PC-3 (cell line): ENCODE measurements around the gene SERPINF2. TPM values are rescaled to one million over a fixed set of nuclear protein-coding genes. Genes with fewer than 3 reads are reported as not detected.
"Not testable (repeated sequence)": the region's sequence is repeated elsewhere in the genome, so short reads cannot be mapped to it uniquely, and the experiment has no call there.

ENCODE experiments used
- ATAC-seq: fragments of 200-7000 bp; cut with Tn5 transposase; 2 replicates; pipeline ENCODE4 v1.9.1; 2020; ENCODE audit warnings: mild to moderate bottlenecking, moderate library complexity
- BruUV-seq: library from RNA; stranded (reverse); fragments of 400-500 nt; replicated peaks from 2 replicates; lab custom pipeline; 2021; lab: Mats Ljungman, UMichigan
- CTCF ChIA-PET: fragments of 300-600 bp; sonication (Branson Sonifier 250); formaldehyde crosslinking; loops from one replicate; lab custom pipeline; 2022; ENCODE audit warnings: antibody characterized with exemption; lab: Charles Lee
- POLR2A ChIA-PET: fragments of 300-600 bp; sonication (Branson Sonifier 250); formaldehyde crosslinking; loops from one replicate; lab custom pipeline; 2022; ENCODE audit warnings: antibody characterized with exemption; ENCODE audit not compliant: unreplicated experiment; lab: Charles Lee
- DNase-seq: peaks from one replicate; pipeline ENCODE4 v3.0.0-alpha.2; 2015
- H2AFZ ChIP-seq: fragments of 300-600 bp; sonication (generic); 2 replicates; pipeline ENCODE4 v1.6.0; 2016; ENCODE audit warnings: antibody characterized with exemption, low read length
- H3F3A ChIP-seq: fragments of 300-600 bp; sonication (generic); one replicate; pipeline ENCODE4 v1.6.0; 2017; ENCODE audit warnings: antibody characterized with exemption, low read length, control low read depth, mild to moderate bottlenecking; ENCODE audit not compliant: unreplicated experiment
- H3K27ac ChIP-seq: fragments of 300-600 bp; sonication (generic); 2 replicates; pipeline ENCODE4 v1.5.1; 2016; ENCODE audit warnings: mild to moderate bottlenecking, low read length
- H3K27me3 ChIP-seq: fragments of 300-600 bp; sonication (generic); 2 replicates; pipeline ENCODE4 v1.6.1; 2016; ENCODE audit warnings: low read length, mixed read lengths
- H3K36me3 ChIP-seq: fragments of 300-600 bp; sonication (generic); 2 replicates; pipeline ENCODE4 v1.6.1; 2016; ENCODE audit warnings: low read depth, mixed run types, low read length, mixed read lengths
- H3K4me1 ChIP-seq: fragments of 300-600 bp; sonication (generic); 2 replicates; pipeline ENCODE4 v1.5.1; 2016; ENCODE audit warnings: low read length; ENCODE audit not compliant: insufficient read depth
- H3K4me2 ChIP-seq: fragments of 300-600 bp; sonication (generic); 2 replicates; pipeline ENCODE4 v1.6.0; 2016; ENCODE audit warnings: low read length
- H3K4me3 ChIP-seq: fragments of 300-600 bp; sonication (generic); 2 replicates; pipeline ENCODE4 v1.5.1; 2016; ENCODE audit warnings: mild to moderate bottlenecking, low read length, mixed read lengths
- H3K79me2 ChIP-seq: fragments of 300-600 bp; sonication (generic); 2 replicates; pipeline ENCODE4 v1.6.1; 2017; ENCODE audit warnings: low read length, mixed read lengths
- H3K9ac ChIP-seq: fragments of 300-600 bp; sonication (generic); 2 replicates; pipeline ENCODE4 v1.6.0; 2016; ENCODE audit warnings: mild to moderate bottlenecking, low read length
- H3K9me2 ChIP-seq: fragments of 300-600 bp; sonication (generic); replicated peaks from 2 replicates; pipeline ENCODE4 v1.6.1; 2016; ENCODE audit warnings: mixed run types, low read length, mixed read lengths
- H3K9me3 ChIP-seq: fragments of 300-600 bp; sonication (generic); 2 replicates; pipeline ENCODE4 v1.6.1; 2016; ENCODE audit warnings: low read length, mixed read lengths
- H4K20me1 ChIP-seq: fragments of 300-600 bp; sonication (generic); 2 replicates; pipeline ENCODE4 v1.6.1; 2016; ENCODE audit warnings: low read length, mixed read lengths
- CTCF ChIP-seq: fragments of 300-600 bp; sonication (generic); conservative IDR thresholded peaks from 2 replicates; pipeline ENCODE4 v1.5.1; 2017; ENCODE audit warnings: antibody characterized with exemption, low read depth, mild to moderate bottlenecking, low read length
- EZH2 ChIP-seq: fragments of 300-600 bp; sonication (generic); IDR thresholded peaks from one replicate; pipeline ENCODE4 v1.6.1; 2017; ENCODE audit warnings: antibody characterized with exemption, mild to moderate bottlenecking, low read length; ENCODE audit not compliant: unreplicated experiment
- EZH2phosphoT487 ChIP-seq: fragments of 300-600 bp; sonication (generic); IDR thresholded peaks from 2 replicates; pipeline ENCODE4 v1.6.1; 2018; ENCODE audit warnings: mild to moderate bottlenecking, antibody characterized with exemption, low read length, borderline replicate concordance
- intact Hi-C: fragments of 100-400 bp; cut with micrococcal nuclease; formaldehyde crosslinking; loops from 2 replicates; pipeline ENCODE4 v1.9.0; 2023
- total RNA-seq: library from RNA; depleted of rRNA; stranded (reverse); fragments of >200 nt; gene quantifications from 2 replicates; pipeline ENCODE4 v1.2.3, GENCODE V29; 2014

Gene SERPINF2
- total RNA-seq, 1 experiment from 2014 or later: 2.5 TPM

GRCh38 chr17:1797323-1797722 is 54.7 kb downstream of the SERPINF2 start:
- BruUV-seq: no TSS peak
- DNase-seq (no peak), ATAC-seq (no peak)
- CTCF ChIA-PET: no interaction called here
- TF ChIP-seq EZH2 (no peak), CTCF (no peak), EZH2phosphoT487 (no peak)
- H3K4me1 ChIP-seq: no peaks in the 10 kb centered on the region
- H4K20me1 ChIP-seq: no peaks in the 10 kb centered on the region
- no peaks in the 10 kb centered on the region for H3K27me3 ChIP-seq
- no peak overlapping the region for H3K27ac ChIP-seq
- H3K9me3 ChIP-seq: no peaks in the 10 kb centered on the region
- no peaks in the 10 kb centered on the region for H3F3A ChIP-seq
- no peak overlapping the region for H3K4me3 ChIP-seq
- no peak overlapping the region for H3K4me2 ChIP-seq
- H3K9me2 ChIP-seq: no peaks in the 10 kb centered on the region
- intact Hi-C loops: no loop called here
- POLR2A ChIA-PET: no interaction called here
- no peak overlapping the region for H3K9ac ChIP-seq
- no peaks in the 10 kb centered on the region for H3K36me3 ChIP-seq
- no peak overlapping the region for H2AFZ ChIP-seq
- no peaks in the 10 kb centered on the region for H3K79me2 ChIP-seq

- H3K9me3 ChIP-seq, H2AFZ ChIP-seq, BruUV-seq, H3K79me2 ChIP-seq, H3K4me1 ChIP-seq, H3F3A ChIP-seq, POLR2A ChIA-PET, H3K27ac ChIP-seq, H3K9ac ChIP-seq, H3K27me3 ChIP-seq, H4K20me1 ChIP-seq, H3K4me2 ChIP-seq, DNase-seq, ATAC-seq, H3K4me3 ChIP-seq, CTCF ChIA-PET, H3K36me3 ChIP-seq, intact Hi-C loops, H3K9me2 ChIP-seq: not testable (repeated sequence)
Observed at GRCh38 chr17:1797846-1798245, 55.2 kb downstream of the SERPINF2 start.

- DNase-seq: no peak
- no peaks in the 10 kb centered on the region for H3K4me1 ChIP-seq
- BruUV-seq: no TSS peak
- no peak for ATAC-seq
- no peak overlapping the region for H2AFZ ChIP-seq
- H3K36me3 ChIP-seq: no peaks in the 10 kb centered on the region
- TF ChIP-seq EZH2phosphoT487: no peak
- no peak for TF ChIP-seq CTCF
- no peak for TF ChIP-seq EZH2
- no peak overlapping the region for H3K4me2 ChIP-seq
- intact Hi-C loops: no loop called here
- ChIA-PET POLR2A (no interaction called here), CTCF (no interaction called here)
- no peaks in the 10 kb centered on the region for H3F3A ChIP-seq
- H3K27me3 ChIP-seq: no peaks in the 10 kb centered on the region
- H3K9ac ChIP-seq: no peak overlapping the region
- H3K27ac ChIP-seq: no peak overlapping the region
- no peaks in the 10 kb centered on the region for H3K79me2 ChIP-seq
- H3K4me3 ChIP-seq: no peak overlapping the region
- H3K9me3 ChIP-seq: no peaks in the 10 kb centered on the region
- no peaks in the 10 kb centered on the region for H3K9me2 ChIP-seq
- H4K20me1 ChIP-seq: no peaks in the 10 kb centered on the region
Observed at GRCh38 chr17:1800240-1800639, 57.6 kb downstream of the SERPINF2 start.
